ENCODE measurements around the gene LMTK3. TPM values are rescaled to one million over a fixed set of nuclear protein-coding genes. Genes with fewer than 3 reads are reported as not detected.

LMTK3 gene
- total and polyA plus RNA-seq, 2 of the 13 experiments (the other 11 are each of a cell fraction or from before 2014, with no cell fraction given): 0.18 to 0.29 TPM

GRCh38 chr19:48553676-48554384 is 42.2 kb upstream of the LMTK3 start (continued):
- TF ChIP-seq HNF1A (IDR thresholded peaks at IDR 0.05; ENCODE audit: low read depth): no peak
- no peak for TF ChIP-seq HNF1A (CRISPR knock-in tag; IDR thresholded peaks at IDR 0.05; ENCODE audit: borderline replicate concordance)
- no peak for TF ChIP-seq FLYWCH1 (CRISPR knock-in tag; IDR thresholded peaks at IDR 0.05)
- TF ChIP-seq CREM (IDR thresholded peaks at IDR 0.05): 0 out of 2 replicates have a peak, but pooled peaks have one; percentile 18
- no peak for TF ChIP-seq CREM (CRISPR knock-in tag; IDR thresholded peaks at IDR 0.05)
- no peak for TF ChIP-seq ZBTB37 (CRISPR knock-in tag; IDR thresholded peaks at IDR 0.05)
- no peak for TF ChIP-seq ZNF431 (CRISPR knock-in tag; IDR thresholded peaks at IDR 0.05; ENCODE audit: borderline replicate concordance, low read depth)
- no peak for TF ChIP-seq GLI4 (CRISPR knock-in tag; IDR thresholded peaks at IDR 0.05; ENCODE audit: borderline replicate concordance)
- peak; percentile 37; the same call in 1 of the 2 replicates for TF ChIP-seq HDAC1 (CRISPR knock-in tag; IDR thresholded peaks at IDR 0.05)
- no peak for TF ChIP-seq LBX2 (CRISPR knock-in tag; IDR thresholded peaks at IDR 0.05; ENCODE audit: borderline replicate concordance)
- no peak for TF ChIP-seq PHF20 (CRISPR knock-in tag; IDR thresholded peaks at IDR 0.05)
- no peak for TF ChIP-seq SIX4 (CRISPR knock-in tag; IDR thresholded peaks at IDR 0.05)
- TF ChIP-seq EZH2 (conservative IDR thresholded peaks at IDR 0.05; ENCODE audit: low read depth, low read length): no peak
- TF ChIP-seq ZNF761 (CRISPR knock-in tag; conservative IDR thresholded peaks at IDR 0.05): no peak
- no peak for TF ChIP-seq IRF2 (CRISPR knock-in tag; IDR thresholded peaks at IDR 0.05)
- peak; percentile 57; the same call in 1 of the 2 replicates for TF ChIP-seq HMG20A (CRISPR knock-in tag; IDR thresholded peaks at IDR 0.05; ENCODE audit: borderline replicate concordance)
- TF ChIP-seq ZBTB49 (CRISPR knock-in tag; IDR thresholded peaks at IDR 0.05; ENCODE audit: borderline replicate concordance): no peak
- TF ChIP-seq TSC22D2 (CRISPR knock-in tag; IDR thresholded peaks at IDR 0.05; ENCODE audit: borderline replicate concordance): no peak
- TF ChIP-seq KDM2A (CRISPR knock-in tag; IDR thresholded peaks at IDR 0.05; ENCODE audit: borderline replicate concordance, low read depth): 0 out of 2 replicates have a peak, but pooled peaks have one; percentile 35
- TF ChIP-seq ZNF780A (CRISPR knock-in tag; IDR thresholded peaks at IDR 0.05): no peak
- no peak for TF ChIP-seq ZNF10 (CRISPR knock-in tag; IDR thresholded peaks at IDR 0.05; ENCODE audit: borderline replicate concordance, low read depth)
- TF ChIP-seq HNF4A (CRISPR knock-in tag; IDR thresholded peaks at IDR 0.05): peak; percentile 50; the same call in 1 of the 2 replicates

Data from HepG2 (cell line).